WI38 (cell line): Measurements from ENCODE around the gene PHETA2.
"Not testable (repeated sequence)": the region's sequence is repeated elsewhere in the genome, so short reads cannot be mapped to it uniquely, and the experiment has no call there.

Experiments
- H3K4me3 ChIP-seq: 2 replicates; pipeline ENCODE4 v1.5.1; 2011; ENCODE audit warnings: low read depth, mild to moderate bottlenecking, control low read depth, low read length
- CTCF ChIP-seq: IDR thresholded peaks from 2 replicates; pipeline ENCODE4 v1.5.1; 2012; ENCODE audit warnings: low read depth, mild to moderate bottlenecking, control low read depth, low read length

Gene PHETA2

GRCh38 chr22:42069801-42070516 lies 4.1 kb upstream of the PHETA2 start:
- no peak for TF ChIP-seq CTCF
- peak overlapping the region; percentile 63 for H3K4me3 ChIP-seq

- TF ChIP-seq CTCF, result no peak
- peak within 1 kb of the TSS; percentile 63 for H3K4me3 ChIP-seq
These were observed 3.3 kb upstream of the PHETA2 start, which contains the start of gene NAGA for GRCh38 chr22:42070517-42071422. Gene NAGA (minus strand): TSS chr22:42070812. CDS start chr22:42070297, 515 bp downstream.

- H3K4me3 ChIP-seq, result not testable (repeated sequence)
These were observed 2.5 kb upstream of the PHETA2 start for GRCh38 chr22:42071508-42071907.

GRCh38 chr22:42072606-42073330 lies 1.3 kb upstream of the PHETA2 start:
- TF ChIP-seq CTCF, result no peak
- no peak overlapping the region for H3K4me3 ChIP-seq

- no peak for TF ChIP-seq CTCF
- peak overlapping the region; percentile 66 for H3K4me3 ChIP-seq
These were observed 417 bp upstream of the PHETA2 start for GRCh38 chr22:42073621-42074041.

GRCh38 chr22:42074846-42075676 lies 1.0 kb downstream of the PHETA2 start:
- TF ChIP-seq CTCF, result no peak

More at GRCh38 chr22:42074846-42075676, 1.0 kb downstream of the PHETA2 start:
- peak overlapping the region; percentile 66 for H3K4me3 ChIP-seq
